Ovary (tissue), 3 donors: ENCODE measurements around the gene AK3.

Experiments
- CTCF ChIP-seq, 3 donors: fragments of 450-650 bp in 2 of 3; fragments of 200-600 bp in 1 of 3; IDR thresholded peaks; one replicate each; pipeline versions ENCODE4 v1.5.1 to v1.8.0; 2016 to 2022; ENCODE audit warnings: antibody characterized with exemption in 3 of 3, mild to moderate bottlenecking in 1 of 3
- EP300 ChIP-seq: sonication (generic); formaldehyde crosslinking; IDR thresholded peaks from one replicate; pipeline ENCODE4 v1.6.1; 2017; ENCODE audit warnings: antibody characterized with exemption
- POLR2A ChIP-seq: fragments of 450-650 bp; IDR thresholded peaks from one replicate; pipeline ENCODE4 v1.6.1; 2017; ENCODE audit warnings: antibody characterized with exemption, mild to moderate bottlenecking, moderate library complexity
- donor health status: DM: no; HTN: no; CAD: no.

- TF ChIP-seq CTCF (IDR thresholded peaks at IDR 0.05): no peak
- no peak for TF ChIP-seq POLR2A
- no peak for TF ChIP-seq EP300
These were observed 13.4 kb downstream of the AK3 start for GRCh38 chr9:4727593-4727992.
